Stimulated activated CD4-positive, alpha-beta T cell treated with anti-CD3 and anti-CD28 coated beads, Interleukin-12 subunit alpha, Interleukin-12 subunit beta, amount 100 ng/mL, for 48 hours (primary cell): Measurements from ENCODE around the gene KIRREL3.

ENCODE experiments used
- DNase-seq, 3 donors: peaks; one replicate each; pipeline ENCODE4 v3.0.0-alpha.2; 2020; ENCODE audit warnings: low read depth in 2 of 3, low spot score in 1 of 3

Gene KIRREL3

GRCh38 chr11:126918556-126918955 is 82.0 kb downstream of the KIRREL3 start:
- DNase-seq: no peak

- peak; percentile 4 to 19 (median 12) for DNase-seq
These were observed 82.9 kb downstream of the KIRREL3 start for GRCh38 chr11:126917531-126918204.

GRCh38 chr11:126915430-126915829 is 85.1 kb downstream of the KIRREL3 start:
- no peak for DNase-seq

- no peak for DNase-seq
These were observed 85.6 kb downstream of the KIRREL3 start for GRCh38 chr11:126914941-126915340.

- DNase-seq: no peak
These were observed 86.4 kb downstream of the KIRREL3 start for GRCh38 chr11:126914166-126914565.

GRCh38 chr11:126904520-126904919 is 96.0 kb downstream of the KIRREL3 start:
- DNase-seq: no peak

- no peak for DNase-seq
These were observed 98.8 kb downstream of the KIRREL3 start for GRCh38 chr11:126901783-126902182.

- DNase-seq: no peak
These were observed 100.4 kb downstream of the KIRREL3 start for GRCh38 chr11:126899961-126900748.

GRCh38 chr11:126898802-126899201 is 101.8 kb downstream of the KIRREL3 start:
- DNase-seq: no peak

- no peak for DNase-seq
These were observed 103.1 kb downstream of the KIRREL3 start for GRCh38 chr11:126897430-126897829.

GRCh38 chr11:126896025-126896424 is 104.5 kb downstream of the KIRREL3 start:
- no peak for DNase-seq

GRCh38 chr11:126893796-126894195 is 106.8 kb downstream of the KIRREL3 start:
- DNase-seq: no peak

GRCh38 chr11:126892756-126893155 is 107.8 kb downstream of the KIRREL3 start:
- no peak for DNase-seq

- DNase-seq: no peak
These were observed 108.9 kb downstream of the KIRREL3 start for GRCh38 chr11:126891556-126892217.

GRCh38 chr11:126890561-126890960 is 110.0 kb downstream of the KIRREL3 start:
- DNase-seq: no peak

- DNase-seq: no peak
These were observed 112.4 kb downstream of the KIRREL3 start for GRCh38 chr11:126888115-126888712.

- DNase-seq: no peak
These were observed 113.9 kb downstream of the KIRREL3 start for GRCh38 chr11:126886636-126887035.

- no peak for DNase-seq
These were observed 114.5 kb downstream of the KIRREL3 start for GRCh38 chr11:126886085-126886484.

GRCh38 chr11:126884594-126884993 is 116.0 kb downstream of the KIRREL3 start:
- no peak for DNase-seq

- no peak for DNase-seq
These were observed 116.4 kb downstream of the KIRREL3 start for GRCh38 chr11:126884192-126884591.

- no peak for DNase-seq
These were observed 119.7 kb downstream of the KIRREL3 start for GRCh38 chr11:126880872-126881271.

- no peak for DNase-seq
These were observed 121.1 kb downstream of the KIRREL3 start for GRCh38 chr11:126879516-126879915.
